IMR-90 (cell line): Measurements from ENCODE around the gene KLHL34. TPM values are rescaled to one million over a fixed set of nuclear protein-coding genes. Genes with fewer than 3 reads are reported as not detected.

Experiments
- ATAC-seq: fragments of 200-7000 bp; cut with Tn5 transposase; 2 replicates; pipeline ENCODE4 v1.9.1; 2020; ENCODE audit warnings: low read depth, mild to moderate bottlenecking, moderate library complexity
- BruUV-seq: library from RNA; stranded (reverse); fragments of 400-500 nt; replicated peaks from 2 replicates; lab custom pipeline; 2021; lab: Mats Ljungman, UMichigan
- CTCF ChIA-PET: fragments of 300-600 bp; formaldehyde crosslinking; extraction: SDS; loops from one replicate; lab custom pipeline; 2021; ENCODE audit warnings: antibody characterized with exemption; lab: Yijun Ruan, JAX
- POLR2A ChIA-PET: fragments of 300-600 bp; sonication (Branson Sonifier 250); formaldehyde crosslinking; loops from one replicate; lab custom pipeline; 2022; ENCODE audit warnings: antibody characterized with exemption; ENCODE audit not compliant: unreplicated experiment; lab: Charles Lee
- DNase-seq: peaks from one replicate; pipeline ENCODE4 v3.0.0; 2013
- H2AFZ ChIP-seq: replicated peaks from 2 replicates; pipeline ENCODE3; 2013; ENCODE audit warnings: low read length, mild to moderate bottlenecking; ENCODE audit not compliant: poor library complexity
- H2AK5ac ChIP-seq: 2 replicates; pipeline ENCODE4 v1.6.1; 2013; ENCODE audit warnings: low read depth, low read length, inconsistent platforms
- H2AK9ac ChIP-seq: replicated peaks from 2 replicates; pipeline ENCODE3; 2013; ENCODE audit warnings: mild to moderate bottlenecking, low read depth, low read length, moderate library complexity; ENCODE audit not compliant: poor library complexity
- H2BK120ac ChIP-seq: 2 replicates; pipeline ENCODE4 v1.6.1; 2013; ENCODE audit warnings: low read depth, low read length, inconsistent platforms
- H2BK15ac ChIP-seq: 3 replicates; pipeline ENCODE4 v1.6.1; 2013; ENCODE audit warnings: low read depth, low read length, inconsistent platforms
- H2BK20ac ChIP-seq: 2 replicates; pipeline ENCODE4 v1.6.1; 2013; ENCODE audit warnings: low read depth, mild to moderate bottlenecking, inconsistent platforms, low read length, moderate library complexity
- H2BK5ac ChIP-seq: 2 replicates; pipeline ENCODE4 v1.6.1; 2013; ENCODE audit warnings: mild to moderate bottlenecking, low read depth, low read length, inconsistent platforms; ENCODE audit not compliant: poor library complexity, severe bottlenecking
- H3K14ac ChIP-seq: replicated peaks from 2 replicates; pipeline ENCODE4 v1.6.1; 2013; ENCODE audit warnings: low read depth, low read length, inconsistent platforms
- H3K18ac ChIP-seq: 2 replicates; pipeline ENCODE4 v1.6.1; 2013; ENCODE audit warnings: low read depth, low read length, control low read depth
- H3K23ac ChIP-seq: 2 replicates; pipeline ENCODE4 v1.6.1; 2013; ENCODE audit warnings: low read depth, low read length, inconsistent platforms
- H3K27ac ChIP-seq: 2 replicates; pipeline ENCODE4 v1.5.1; 2013; ENCODE audit warnings: mild to moderate bottlenecking, control low read depth, low read length; ENCODE audit not compliant: insufficient read depth
- H3K27me3 ChIP-seq: 2 replicates; pipeline ENCODE4 v1.6.1; 2013; ENCODE audit warnings: low read length; ENCODE audit not compliant: control insufficient read depth, insufficient read depth
- H3K36me3 ChIP-seq: 2 replicates; pipeline ENCODE4 v1.6.1; 2013; ENCODE audit warnings: low read length, mixed read lengths; ENCODE audit not compliant: control insufficient read depth, insufficient read depth
- H3K4ac ChIP-seq: 2 replicates; pipeline ENCODE4 v1.6.1; 2013; ENCODE audit warnings: low read depth, low read length, inconsistent platforms
- H3K4me1 ChIP-seq: 2 replicates; pipeline ENCODE4 v1.6.1; 2013; ENCODE audit warnings: low read length, mixed read lengths; ENCODE audit not compliant: control insufficient read depth, insufficient read depth
- H3K4me2 ChIP-seq: 2 replicates; pipeline ENCODE4 v1.6.1; 2013; ENCODE audit warnings: low read depth, mild to moderate bottlenecking, control low read depth, low read length, moderate library complexity
- H3K4me3 ChIP-seq: 2 replicates; pipeline ENCODE4 v1.5.1; 2013; ENCODE audit warnings: low read depth, mild to moderate bottlenecking, control low read depth, low read length, moderate library complexity; ENCODE audit not compliant: insufficient read depth
- H3K56ac ChIP-seq: 2 replicates; pipeline ENCODE4 v1.6.1; 2013; ENCODE audit warnings: low read length, inconsistent platforms; ENCODE audit not compliant: insufficient read depth; ENCODE audit errors: extremely low read depth
- H3K79me1 ChIP-seq, 2 experiments: 2 replicates each; pipeline ENCODE4 v1.6.1; 2013; ENCODE audit warnings: low read length in 2 of 2, inconsistent platforms in 1 of 2, low read depth in 1 of 2
- H3K9ac ChIP-seq: 2 replicates; pipeline ENCODE4 v1.6.1; 2013; ENCODE audit warnings: low read depth, low read length, control low read depth
- H3K9me1 ChIP-seq: 2 replicates; pipeline ENCODE4 v1.6.1; 2013; ENCODE audit warnings: low read length, inconsistent platforms; ENCODE audit not compliant: insufficient read depth
- H3K9me3 ChIP-seq: 2 replicates; pipeline ENCODE4 v1.6.1; 2013; ENCODE audit warnings: low read length; ENCODE audit not compliant: control insufficient read depth, insufficient read depth
- H4K20me1 ChIP-seq: 2 replicates; pipeline ENCODE4 v1.6.1; 2013; ENCODE audit warnings: low read length, inconsistent platforms; ENCODE audit not compliant: insufficient read depth
- H4K5ac ChIP-seq: 2 replicates; pipeline ENCODE4 v1.6.1; 2013; ENCODE audit warnings: mild to moderate bottlenecking, low read depth, low read length, control low read depth
- H4K8ac ChIP-seq, 2 experiments: 2 replicates each; pipeline ENCODE4 v1.6.1; 2013; ENCODE audit warnings: low read depth in 2 of 2, low read length in 2 of 2, control low read depth in 1 of 2, inconsistent platforms in 1 of 2
- H4K91ac ChIP-seq: 2 replicates; pipeline ENCODE4 v1.6.1; 2013; ENCODE audit warnings: low read depth, low read length, inconsistent platforms; ENCODE audit not compliant: insufficient read depth
- BHLHE40 ChIP-seq: fragments of 150-350 bp; IDR thresholded peaks from 2 replicates; pipeline ENCODE4 v1.6.1; 2016; ENCODE audit warnings: mild to moderate bottlenecking, low read depth, low read length
- CEBPB ChIP-seq: IDR thresholded peaks from 2 replicates; pipeline ENCODE4 v1.6.1; 2012; ENCODE audit warnings: low read depth, low read length, improper control_type of control experiment
- CHD1 ChIP-seq: IDR thresholded peaks from 2 replicates; pipeline ENCODE4 v1.6.1; 2012; ENCODE audit warnings: low read depth, low read length, improper control_type of control experiment
- CTCF ChIP-seq: conservative IDR thresholded peaks from 2 replicates; pipeline ENCODE4 v1.5.1; 2012; ENCODE audit warnings: mild to moderate bottlenecking, low read depth, low read length, improper control_type of control experiment
- ELK1 ChIP-seq: fragments of 150-350 bp; IDR thresholded peaks from 2 replicates; pipeline ENCODE4 v1.6.1; 2016; ENCODE audit warnings: low read depth, mild to moderate bottlenecking, low read length, moderate library complexity, borderline replicate concordance
- FOS ChIP-seq: fragments of 150-350 bp; IDR thresholded peaks from 2 replicates; pipeline ENCODE4 v1.6.1; 2016; ENCODE audit warnings: low read depth, low read length
- MAFK ChIP-seq: IDR thresholded peaks from 2 replicates; pipeline ENCODE4 v1.6.1; 2012; ENCODE audit warnings: low read depth, low read length, improper control_type of control experiment
- MAZ ChIP-seq: IDR thresholded peaks from 2 replicates; pipeline ENCODE4 v1.6.1; 2012; ENCODE audit warnings: low read depth, mild to moderate bottlenecking, low read length, improper control_type of control experiment, moderate library complexity, borderline replicate concordance
- MXI1 ChIP-seq: IDR thresholded peaks from 2 replicates; pipeline ENCODE4 v1.6.1; 2012; ENCODE audit warnings: low read depth, mild to moderate bottlenecking, low read length, moderate library complexity, borderline replicate concordance
- NFE2L2 ChIP-seq: fragments of 150-350 bp; IDR thresholded peaks from 2 replicates; pipeline ENCODE4 v1.6.1; 2016; ENCODE audit warnings: low read depth, mild to moderate bottlenecking, low read length
- POLR2A ChIP-seq: IDR thresholded peaks from 2 replicates; pipeline ENCODE4 v1.6.1; 2012; ENCODE audit warnings: mild to moderate bottlenecking, low read depth, low read length
- RAD21 ChIP-seq: IDR thresholded peaks from 2 replicates; pipeline ENCODE4 v1.6.1; 2012; ENCODE audit warnings: low read length, improper control_type of control experiment
- RCOR1 ChIP-seq: IDR thresholded peaks from 2 replicates; pipeline ENCODE4 v1.6.1; 2012; ENCODE audit warnings: mild to moderate bottlenecking, low read length, improper control_type of control experiment; ENCODE audit not compliant: insufficient replicate concordance
- RFX5 ChIP-seq: IDR thresholded peaks from 2 replicates; pipeline ENCODE4 v1.8.0; 2012; ENCODE audit warnings: low read depth, mild to moderate bottlenecking, low read length, moderate library complexity
- SMC3 ChIP-seq: fragments of 150-350 bp; IDR thresholded peaks from 2 replicates; pipeline ENCODE4 v1.6.1; 2016; ENCODE audit warnings: low read depth, mild to moderate bottlenecking, antibody characterized with exemption, low read length, moderate library complexity
- USF2 ChIP-seq: fragments of 150-350 bp; IDR thresholded peaks from 2 replicates; pipeline ENCODE4 v1.6.1; 2017; ENCODE audit warnings: mild to moderate bottlenecking, antibody characterized with exemption, low read length, low read depth
- WGBS, 2 experiments: methylation state at CpG; one replicate each; pipeline versions ENCODE4 v1.1.5 to v1.1.7; 2013; ENCODE audit warnings: missing lambda C conversion rate in 2 of 2; ENCODE audit not compliant: insufficient read length in 1 of 2; ENCODE audit errors: extremely low coverage in 2 of 2; 5-methylcytosine and 5-hydroxymethylcytosine counted together
- dilution Hi-C: fragments of 300-500 bp; cut with HindIII; formaldehyde crosslinking; loops from one replicate; pipeline ENCODE4 v1.14.3; 2018; ENCODE audit warnings: low sequenced_read_pairs; ENCODE audit not compliant: unreplicated experiment
- in situ Hi-C: fragments of 300-500 bp; cut with MboI; formaldehyde crosslinking; loops from 3 replicates; pipeline ENCODE4 v1.14.3; 2019; ENCODE audit warnings: low sequenced_read_pairs, inconsistent platforms, mixed read lengths
- intact Hi-C: fragments of 100-400 bp; cut with micrococcal nuclease; formaldehyde crosslinking; loops from 2 replicates; pipeline ENCODE4 v1.10.0; 2022
- polyA plus RNA-seq, 3 experiments: library from polyadenylated mRNA; depleted of rRNA; stranded (reverse); fragments of >200 nt; gene quantifications; 2 replicates each; pipeline ENCODE4 v1.2.3, GENCODE V29; 2012; ENCODE audit warnings: low replicate concordance in 1 of 3
- total RNA-seq: library from RNA; depleted of rRNA; stranded (reverse); fragments of >200 nt; gene quantifications from 2 replicates; pipeline ENCODE4 v1.2.3, GENCODE V29; 2012

The KLHL34 gene
- total and polyA plus RNA-seq, 2 of the 4 experiments (the other 2 are of a cell fraction) = not detected

- no CpG with 5 or more reads among the region's 2 CpGs for WGBS, 2 experiments
- no peak overlapping the region for H3K23ac ChIP-seq
- no peak overlapping the region for H3K4me2 ChIP-seq
- H2BK120ac ChIP-seq = no peak overlapping the region
- no peak overlapping the region for H4K5ac ChIP-seq
- no peaks in the 10 kb centered on the region for H3K4me1 ChIP-seq
- in situ Hi-C loops (no loop called here), dilution Hi-C loops (no loop called here), intact Hi-C loops (no loop called here)
- no peaks in the 10 kb centered on the region for H4K20me1 ChIP-seq
- H2BK20ac ChIP-seq = no peak overlapping the region
- no peaks in the 10 kb centered on the region for H3K9me1 ChIP-seq
- ATAC-seq (no peak), DNase-seq (no peak)
- no peak overlapping the region for H3K9ac ChIP-seq
- no peak overlapping the region for H3K18ac ChIP-seq
- H3K36me3 ChIP-seq = no peaks in the 10 kb centered on the region
- no peak overlapping the region for H2AK9ac ChIP-seq
- no peak overlapping the region for H4K8ac ChIP-seq
- no peak overlapping the region for H2BK5ac ChIP-seq
- no peak overlapping the region for H3K56ac ChIP-seq
- peaks cover 11% of the 10 kb centered on the region; the same call in 1 of the 2 replicates for H3K9me3 ChIP-seq
- H2AK5ac ChIP-seq = no peak overlapping the region
- no peak overlapping the region for H3K4me3 ChIP-seq
- TF ChIP-seq NFE2L2 = no peak
- no peak for TF ChIP-seq CEBPB
- no peak for TF ChIP-seq BHLHE40
- TF ChIP-seq MAZ = no peak
- TF ChIP-seq SMC3 = no peak
- no peak for TF ChIP-seq POLR2A
- TF ChIP-seq MAFK = no peak
- no peak for TF ChIP-seq RFX5
- no peak for TF ChIP-seq RAD21
- TF ChIP-seq CHD1 = no peak
- TF ChIP-seq USF2 = no peak
- no peak for TF ChIP-seq ELK1
- no peak for TF ChIP-seq FOS
- TF ChIP-seq RCOR1 = no peak
- no peak for TF ChIP-seq MXI1
- no peak for TF ChIP-seq CTCF
- no peak overlapping the region for H3K4ac ChIP-seq
- no peaks in the 10 kb centered on the region for H3K79me1 ChIP-seq
- ChIA-PET CTCF (interaction anchor here (0.6 kb wide), 1 partner anchor 11 kb away, joined by 3 read pairs; no protein-coding TSS in a partner anchor), POLR2A (no interaction called here)
- H2AFZ ChIP-seq = no peak overlapping the region
- no peak overlapping the region for H3K14ac ChIP-seq
- H2BK15ac ChIP-seq = no peak overlapping the region
- no peak overlapping the region for H3K27ac ChIP-seq
- peaks cover 1% of the 10 kb centered on the region; the same call in 1 of the 2 replicates for H3K27me3 ChIP-seq
- BruUV-seq = no TSS peak
- no peak overlapping the region for H4K91ac ChIP-seq
These were observed 2.0 kb upstream of the KLHL34 start for GRCh38 chrX:21660156-21660555.
